ENCODE data around the gene NUDT14.

The NUDT14 gene

DNA sequence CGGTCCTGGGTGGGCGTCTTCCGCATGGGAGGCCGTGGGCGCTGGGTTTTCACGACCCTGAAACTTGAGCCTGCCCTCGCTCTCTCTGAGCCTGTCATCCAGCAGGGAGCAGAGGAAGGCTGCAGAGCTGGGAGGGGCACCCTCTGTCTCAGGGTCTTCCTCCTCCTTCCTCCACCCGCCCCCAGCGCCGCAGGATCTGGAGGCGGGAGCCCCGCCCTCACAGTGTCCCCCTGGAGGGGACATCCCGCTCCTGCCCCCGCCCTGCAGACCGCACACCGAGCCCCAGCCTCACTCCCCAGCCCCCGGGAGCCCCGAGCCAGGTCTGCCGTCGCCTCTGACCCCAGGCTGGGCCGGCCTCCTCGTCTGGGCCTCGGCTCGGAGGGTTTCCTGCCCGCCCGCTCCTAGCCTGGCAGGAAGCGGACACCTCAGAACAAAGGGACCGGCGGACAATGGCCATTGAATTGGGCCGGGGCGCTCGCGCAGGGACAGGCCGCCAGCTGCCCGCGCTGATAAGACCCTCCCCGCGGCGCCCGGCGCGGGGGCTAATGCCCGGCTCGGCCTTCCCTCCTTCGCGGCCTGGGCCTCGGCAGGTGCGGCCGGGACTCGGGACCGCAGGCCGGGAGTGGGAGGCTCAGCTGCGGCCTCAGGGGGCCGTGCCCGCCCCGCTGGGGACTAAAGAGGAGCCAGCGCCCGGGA lies 15.3 kb upstream of the NUDT14 start:
- DNase-seq: no peak

DNA sequence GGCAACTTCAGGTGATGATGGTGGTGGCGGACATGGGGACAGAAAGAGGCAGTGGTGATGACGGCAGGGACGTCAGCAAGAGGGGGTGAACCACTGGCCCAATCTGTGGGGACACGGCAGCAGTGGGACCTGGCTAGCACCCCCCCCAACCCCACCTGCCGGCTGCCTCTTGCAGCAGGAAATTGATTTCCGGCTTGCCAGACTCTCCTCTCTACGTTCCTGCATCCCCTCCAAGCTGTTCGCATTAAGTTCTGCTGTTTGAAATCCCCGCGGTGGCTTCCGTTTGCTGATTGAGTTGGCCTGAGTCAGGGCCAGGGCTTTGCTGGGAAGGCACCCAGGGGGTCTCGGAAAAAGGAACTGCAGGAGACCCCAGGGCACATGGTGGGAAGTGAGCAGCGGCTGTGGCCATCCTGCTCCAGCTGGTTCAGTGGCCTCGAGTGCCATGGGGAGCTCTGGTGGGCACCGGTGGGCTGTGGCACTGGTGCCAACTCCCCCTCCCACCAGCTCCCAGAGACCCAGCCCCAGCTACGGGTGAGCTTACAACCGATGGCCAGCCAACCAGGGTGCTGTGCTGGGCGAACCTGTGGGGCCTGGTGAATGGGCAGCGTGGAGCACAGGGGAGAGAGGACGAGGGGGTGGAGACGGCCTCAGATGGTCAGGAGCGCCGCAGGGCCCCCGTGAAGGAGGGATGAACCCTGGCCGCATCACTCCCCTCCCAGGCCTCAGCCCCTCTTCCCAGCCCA lies 14.6 kb upstream of the NUDT14 start:
- DNase-seq: no peak

DNA sequence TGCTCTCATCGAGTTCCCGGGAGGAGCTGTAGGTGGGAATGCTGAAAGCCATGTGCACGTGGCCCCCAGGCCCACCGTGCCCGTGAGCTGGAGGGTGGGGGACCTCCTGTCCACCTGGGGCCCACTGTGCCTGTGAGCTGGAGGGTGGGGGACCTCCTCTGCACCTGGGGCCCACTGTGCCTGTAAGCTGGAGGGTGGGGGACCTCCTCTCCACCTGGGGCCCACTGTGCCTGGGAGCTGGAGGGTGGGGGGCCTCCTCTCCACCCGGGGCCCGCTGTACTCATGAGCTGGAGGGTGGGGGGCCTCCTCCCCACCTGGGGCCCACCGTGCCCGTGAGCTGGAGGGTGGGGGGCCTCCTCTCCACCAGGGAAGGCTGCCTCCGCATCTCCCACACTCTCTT lies 13.9 kb upstream of the NUDT14 start:
- no peak for DNase-seq

DNA sequence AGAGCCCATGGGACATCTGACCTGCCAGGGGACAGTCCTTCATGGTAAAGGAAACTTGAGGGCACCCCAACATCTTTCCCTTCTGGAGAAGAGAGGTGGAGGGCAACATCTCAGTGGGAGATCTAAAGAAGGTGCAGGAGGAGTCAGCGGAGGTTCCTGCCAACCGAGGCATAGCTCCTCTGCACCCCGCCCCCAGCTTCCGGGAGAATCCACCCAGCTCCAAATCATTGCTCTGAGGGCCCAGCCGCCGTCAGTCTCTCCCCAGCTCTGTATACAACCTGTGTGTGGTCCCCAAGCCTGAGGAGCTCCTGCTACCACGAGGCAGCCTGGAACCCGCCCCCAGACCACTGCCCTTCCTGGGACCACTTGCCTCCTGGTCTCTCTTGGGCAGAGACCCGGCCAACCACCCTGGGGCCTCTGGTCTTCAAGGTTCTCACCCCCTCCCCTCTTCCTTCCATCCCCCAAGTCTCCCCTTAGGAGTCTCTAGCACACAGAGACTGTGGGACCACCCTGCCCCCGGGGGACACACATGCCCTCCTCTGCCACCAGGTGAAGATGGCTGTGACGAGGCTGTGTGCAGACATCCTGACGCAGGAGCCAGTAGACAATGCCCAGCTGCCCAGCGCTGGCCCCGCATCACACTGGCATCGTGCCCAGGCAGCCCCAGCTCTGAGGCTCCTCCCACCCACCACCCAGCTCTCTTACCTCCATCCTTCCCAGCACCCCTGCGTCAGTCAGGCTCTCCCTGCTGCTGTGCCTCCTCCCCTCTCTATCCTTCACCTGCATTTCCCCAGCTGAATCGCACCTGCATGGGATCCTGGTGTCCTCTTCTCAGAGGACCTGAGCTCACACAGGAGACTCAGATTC lies 13.0 kb upstream of the NUDT14 start:
- DNase-seq: no peak

DNA sequence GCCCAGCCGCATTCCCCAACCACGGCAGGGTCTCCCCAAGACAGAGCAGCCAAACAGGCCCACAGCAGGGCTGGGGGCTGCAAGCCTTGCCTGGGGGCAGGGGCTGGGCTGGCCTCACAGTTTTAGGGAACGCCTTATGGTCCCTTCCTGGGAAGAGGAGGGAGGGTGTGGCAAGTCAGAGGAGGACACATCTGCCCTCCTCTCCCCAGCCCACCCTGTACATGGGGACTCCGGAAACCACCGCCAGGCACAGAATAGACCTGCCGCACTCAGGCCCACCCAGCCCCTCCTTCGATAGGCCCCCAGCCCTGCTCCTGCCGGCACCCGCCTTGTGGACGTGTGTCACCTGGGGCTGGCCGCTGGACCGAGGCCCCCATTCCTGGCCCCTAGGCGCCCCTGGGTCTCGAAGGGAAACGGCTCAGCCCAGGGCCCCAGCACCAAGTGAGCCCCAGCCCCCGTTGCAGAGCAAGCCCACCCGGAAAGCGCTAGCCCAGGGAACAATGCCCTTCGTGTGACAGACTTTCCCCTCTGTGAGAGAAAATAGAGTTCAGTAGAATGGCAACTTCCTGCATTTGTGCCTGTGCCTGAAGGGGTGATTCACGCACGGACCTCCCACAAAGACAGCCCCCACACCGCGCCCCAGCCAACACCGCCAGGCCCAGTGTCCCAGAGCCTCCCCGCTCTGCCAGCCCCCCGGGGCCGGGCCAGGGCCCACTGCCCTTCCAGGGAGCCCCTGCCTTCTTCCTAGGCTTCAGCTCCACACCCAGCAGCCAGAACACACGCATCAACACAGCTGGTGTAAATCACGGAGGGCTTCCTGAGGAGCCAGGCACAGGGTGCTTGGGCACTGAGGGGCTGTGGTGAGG lies 12.0 kb upstream of the NUDT14 start:
- DNase-seq: no peak

DNA sequence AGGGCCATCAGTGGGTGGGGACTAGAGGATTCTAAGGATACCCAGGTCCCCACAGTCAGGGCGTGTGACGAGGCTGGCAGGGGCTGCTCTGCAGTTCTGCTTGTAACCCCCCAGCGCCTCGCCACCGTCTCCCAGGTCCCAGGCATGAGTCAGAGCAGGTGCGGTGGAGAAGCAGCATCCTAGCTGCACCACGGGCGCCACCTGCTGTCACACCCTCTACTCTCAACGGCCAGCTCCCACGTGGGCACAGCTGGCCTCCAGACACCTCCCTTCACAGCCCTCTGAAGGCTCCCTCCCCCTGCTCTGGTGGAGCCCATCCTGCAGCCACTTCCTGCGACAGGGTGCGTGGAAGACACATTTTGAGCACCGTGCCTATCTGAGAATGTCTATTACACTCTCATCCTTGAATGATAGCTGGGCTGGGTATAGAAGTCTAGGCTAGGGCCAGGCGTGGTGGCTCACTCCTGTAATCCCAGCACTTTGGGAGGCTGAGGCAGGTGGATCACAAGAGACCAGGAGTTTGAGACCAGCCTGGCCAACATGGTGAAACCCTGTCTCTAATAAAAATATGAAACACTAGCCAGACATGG lies 6.9 kb upstream of the NUDT14 start:
- DNase-seq: no peak

DNA sequence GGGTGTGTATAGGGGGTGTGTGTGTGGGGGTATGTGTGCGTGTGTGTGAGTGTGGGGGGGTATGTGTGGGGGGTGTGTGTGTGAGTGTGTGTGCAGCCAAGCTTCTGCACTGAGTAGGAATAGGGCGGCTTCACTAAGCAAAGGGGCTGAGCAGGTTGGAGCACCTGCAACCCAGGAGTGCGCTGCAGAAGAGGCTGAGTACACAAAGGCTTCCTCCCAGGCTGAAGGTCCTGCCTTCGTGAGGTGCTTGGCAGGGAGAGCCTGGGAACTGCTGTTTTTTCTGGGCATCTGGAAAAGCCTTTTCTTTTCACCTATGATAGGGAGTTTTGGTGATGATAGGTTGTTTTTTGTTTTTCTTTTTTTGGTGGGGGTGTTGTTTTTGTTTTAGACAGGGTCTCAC lies 6.0 kb upstream of the NUDT14 start:
- no peak for DNase-seq

DNA sequence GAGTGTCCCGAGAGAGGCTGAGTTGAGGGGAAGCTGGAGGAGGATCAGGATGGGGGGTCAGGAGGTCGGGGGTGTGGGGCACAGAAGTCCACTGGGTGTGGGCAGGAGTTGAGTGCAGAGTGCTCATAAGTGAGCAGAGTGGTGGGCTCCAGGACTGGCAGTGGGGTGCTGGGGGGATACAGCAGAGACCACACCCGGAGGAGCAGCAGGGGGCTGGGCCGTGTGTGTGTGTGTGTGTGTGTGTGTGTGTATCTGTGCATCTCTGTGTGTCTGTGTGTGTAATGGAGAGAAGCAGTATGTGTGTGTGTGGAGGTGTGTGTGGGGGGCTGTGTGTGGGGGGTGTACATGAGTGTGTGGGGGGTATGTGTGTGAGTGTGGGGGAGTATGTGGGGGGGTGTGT lies 4.9 kb upstream of the NUDT14 start:
- no peak for DNase-seq

DNA sequence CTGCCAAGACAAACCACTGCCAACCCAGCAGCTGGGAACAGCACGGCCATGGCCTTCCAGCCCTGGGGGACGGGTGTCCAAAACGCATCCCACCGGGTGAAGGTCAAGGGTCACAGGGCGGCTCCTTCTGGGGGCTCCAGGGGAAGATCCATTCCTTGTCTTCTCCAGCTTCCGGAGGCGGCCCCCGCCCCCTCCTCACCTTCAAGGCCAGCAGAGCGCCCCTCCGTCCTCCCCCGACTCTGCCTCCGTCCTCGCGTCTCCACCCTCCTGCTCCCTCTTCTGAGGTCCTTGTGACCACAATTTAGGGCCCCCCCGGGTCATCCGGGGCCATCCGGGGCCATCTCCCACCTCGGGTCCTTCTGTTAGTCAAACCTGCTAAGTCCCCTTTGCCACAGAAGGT lies 3.9 kb upstream of the NUDT14 start:
- DNase-seq: no peak

DNA sequence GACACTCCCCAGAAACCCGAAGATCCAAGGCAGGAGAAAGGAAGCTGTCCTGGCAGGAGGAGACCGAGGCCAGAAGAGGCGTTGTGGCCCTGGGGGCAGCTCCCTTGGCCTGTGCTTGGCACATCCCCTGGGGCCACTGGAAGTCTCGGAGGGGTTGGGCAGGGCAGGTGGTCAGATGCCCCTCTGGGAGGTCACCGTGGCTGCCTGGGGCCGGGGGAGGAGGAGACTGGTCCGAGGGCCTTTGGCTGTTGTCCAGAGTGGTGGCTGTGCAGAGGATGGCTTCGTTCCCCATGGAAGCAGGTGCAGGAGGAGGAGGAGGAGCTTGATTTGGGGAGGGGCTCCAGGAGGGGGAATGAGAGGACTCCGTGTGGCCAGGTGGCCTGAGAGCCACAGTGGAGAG lies 3.3 kb upstream of the NUDT14 start:
- DNase-seq: no peak

DNA sequence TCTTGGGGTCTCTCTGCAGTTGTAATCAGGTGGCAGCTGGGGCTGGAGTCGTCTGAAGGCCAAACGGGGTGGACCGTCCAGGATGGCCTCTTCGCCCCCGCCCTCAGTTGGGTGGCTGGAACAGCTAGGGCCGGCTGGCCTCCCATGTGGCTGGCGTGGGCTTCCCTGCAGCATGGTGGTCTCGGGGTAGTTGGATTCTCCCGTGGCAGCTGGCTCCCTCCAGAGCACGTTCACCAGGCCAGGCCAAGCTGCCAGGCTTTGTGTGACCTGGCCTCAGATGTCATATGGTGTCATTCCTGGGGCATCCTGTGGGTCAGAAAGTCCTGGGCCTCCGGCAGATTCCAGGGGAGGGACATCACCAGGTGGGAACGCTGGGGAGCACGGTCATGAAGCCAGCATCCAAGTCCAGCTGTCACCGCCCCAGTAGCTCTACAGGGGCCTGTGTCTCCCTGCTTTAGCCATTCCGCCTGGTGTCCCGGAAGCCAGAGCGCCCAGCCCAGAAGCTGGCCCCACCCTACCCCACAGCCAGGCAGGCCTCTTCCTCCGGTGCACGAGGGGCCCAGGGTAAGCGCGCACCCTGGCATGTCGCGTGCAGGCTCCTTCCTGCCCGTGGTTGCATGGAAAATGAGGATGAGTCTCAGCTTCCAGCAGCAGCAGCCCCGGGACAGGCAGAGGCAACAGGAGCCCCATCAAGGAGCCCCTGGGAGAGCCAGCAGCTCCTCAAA lies 1.3 kb upstream of the NUDT14 start:
- DNase-seq: no peak

DNA sequence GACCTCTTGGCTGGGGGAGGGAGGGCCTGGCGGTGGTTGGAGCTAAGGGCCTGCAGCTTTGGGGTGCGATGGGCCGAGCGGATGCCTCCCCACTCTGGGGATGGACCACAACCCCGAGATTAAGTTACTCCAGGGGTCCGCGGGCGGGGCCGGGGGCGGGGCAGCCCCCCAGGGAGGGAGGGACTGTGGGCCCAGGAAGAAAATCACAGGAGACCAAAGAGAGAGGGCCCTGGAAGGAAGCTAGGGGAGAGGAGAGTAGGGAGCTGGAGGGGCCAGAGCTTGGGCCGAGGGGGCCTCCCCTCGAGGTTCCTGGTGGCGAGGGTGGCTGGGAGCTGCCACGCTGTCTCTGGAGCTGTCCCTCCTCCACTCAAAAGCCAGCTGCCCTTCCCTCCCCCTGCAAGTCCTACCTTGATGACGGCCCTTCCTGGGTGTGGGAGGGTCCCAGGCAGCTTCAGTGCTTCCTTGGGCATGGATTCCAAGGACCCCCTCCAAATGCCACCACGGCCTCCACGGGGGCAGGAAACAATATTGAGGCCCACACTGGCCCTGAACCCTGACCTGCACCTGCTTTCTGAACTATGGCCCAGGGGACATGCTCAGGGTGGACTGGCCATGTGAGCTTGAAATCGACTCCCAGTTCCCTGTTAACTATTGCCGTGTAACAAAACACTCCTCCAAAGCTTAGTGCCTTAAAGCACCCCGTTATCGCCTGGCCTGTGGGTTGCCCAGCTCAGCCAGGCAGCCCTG lies 610 bp upstream of the NUDT14 start:
- no peak for DNase-seq

DNA sequence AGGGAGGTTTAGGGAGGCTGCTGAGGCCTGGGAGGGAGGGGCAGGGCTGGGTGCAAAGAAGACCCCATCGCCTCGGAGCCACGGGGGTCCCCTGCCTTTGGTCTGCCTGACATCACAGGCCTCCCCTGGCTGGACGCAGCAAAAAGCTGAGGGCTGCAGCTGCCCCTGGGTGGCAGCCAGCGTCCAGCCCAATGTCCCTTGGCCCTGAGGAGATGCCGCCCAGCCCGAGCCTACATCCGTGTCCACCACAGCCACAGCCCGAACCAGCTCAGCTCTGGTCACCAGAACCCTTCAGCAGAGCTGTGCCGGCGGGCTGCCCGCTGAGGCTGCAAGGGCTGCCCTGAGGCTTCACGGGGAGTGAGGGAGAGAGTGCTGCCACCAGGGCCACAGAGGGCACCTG lies 1.9 kb downstream of the NUDT14 start:
- no peak for DNase-seq

DNA sequence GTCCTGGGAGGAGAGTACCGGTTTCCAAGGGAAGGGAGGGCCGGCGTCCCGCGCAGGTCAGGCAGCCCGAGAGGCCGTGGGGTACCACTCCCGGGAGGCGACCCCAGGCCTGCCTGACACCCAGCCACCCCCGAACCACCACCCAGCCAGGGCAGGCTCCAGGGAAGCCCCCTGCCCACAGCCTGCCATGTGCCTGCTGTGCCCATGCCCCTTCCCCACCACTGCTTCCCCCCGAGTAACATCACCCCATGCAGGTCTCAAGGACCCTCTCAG lies 2.3 kb downstream of the NUDT14 start:
- DNase-seq: no peak

DNA sequence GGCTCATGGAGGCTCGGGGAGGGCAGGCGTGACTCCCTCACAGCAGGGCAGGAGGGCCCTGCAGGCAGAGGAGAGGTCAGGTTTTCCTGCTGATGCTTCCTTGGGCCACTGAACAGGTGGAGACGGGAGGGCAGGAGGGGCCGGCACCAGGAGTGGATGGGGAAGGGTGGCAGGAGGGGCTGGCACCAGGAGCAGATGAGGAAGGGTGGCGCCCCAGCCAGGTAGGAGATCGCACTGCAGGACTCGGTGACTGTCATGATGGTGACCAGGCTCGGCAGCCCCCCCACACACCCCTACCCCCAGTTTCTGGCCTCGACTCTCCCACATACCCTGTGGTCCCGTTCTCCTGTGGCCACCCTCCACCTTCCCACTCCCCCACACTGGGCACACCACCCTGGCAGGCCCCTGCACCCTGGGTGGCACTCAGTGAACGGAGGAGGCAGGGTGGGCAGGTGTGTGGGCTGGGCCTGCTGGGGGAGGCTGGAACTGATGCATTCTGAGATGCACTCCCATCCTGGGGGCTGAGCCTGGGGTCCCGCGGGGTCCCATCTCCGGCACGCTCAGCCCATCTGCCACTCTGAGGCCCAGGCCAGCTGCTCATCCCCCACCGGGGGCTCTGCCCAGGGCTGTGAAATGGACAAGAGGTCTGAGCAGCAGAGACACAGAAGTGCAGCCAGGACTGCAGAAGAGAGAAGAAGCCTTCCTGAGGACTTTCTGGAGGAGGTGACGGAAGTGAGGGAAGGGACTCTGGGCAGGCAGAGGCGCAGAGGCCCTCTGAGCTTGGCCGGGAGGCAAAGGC lies 2.8 kb downstream of the NUDT14 start:
- no peak for DNase-seq

DNA sequence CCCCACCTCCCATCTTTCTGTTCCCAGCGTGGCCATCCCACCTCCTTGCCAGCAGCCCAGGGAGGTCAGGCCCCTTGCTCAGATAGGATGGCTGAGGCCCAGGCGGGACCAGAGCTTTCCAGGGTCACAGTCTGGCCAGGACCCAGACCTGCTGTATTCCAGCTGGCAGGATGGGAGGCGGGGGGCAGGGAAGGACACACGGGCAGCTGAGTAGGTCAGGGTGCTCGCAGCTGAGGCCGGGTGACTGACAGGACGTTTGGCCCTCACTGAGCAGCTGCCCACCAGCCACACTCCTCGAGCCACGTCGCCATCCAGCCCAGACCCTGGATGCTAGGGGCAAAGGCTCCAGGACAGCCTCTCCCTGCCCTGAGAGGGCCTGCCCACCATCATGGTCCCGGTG lies 4.0 kb downstream of the NUDT14 start:
- DNase-seq: no peak

DNA sequence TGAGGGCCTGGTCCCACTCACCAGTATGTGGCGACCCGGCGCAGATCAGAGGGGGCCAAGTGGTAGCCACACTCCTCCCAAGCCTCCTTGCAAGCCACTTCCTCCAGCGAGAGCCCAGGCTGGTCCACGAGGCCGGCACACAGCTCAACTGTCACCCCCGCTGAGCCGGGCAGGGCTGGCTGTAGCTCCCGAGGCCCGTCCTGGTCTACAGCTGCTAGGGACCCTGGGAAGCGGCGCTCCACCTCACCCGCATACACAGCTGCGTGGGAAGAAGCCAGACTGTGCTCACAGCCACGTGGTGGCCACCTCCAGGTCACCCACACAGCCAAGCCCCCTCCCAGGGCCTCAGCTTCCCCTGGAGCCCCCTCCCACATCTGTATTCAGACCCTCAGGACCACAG lies 4.6 kb downstream of the NUDT14 start:
- no peak for DNase-seq

DNA sequence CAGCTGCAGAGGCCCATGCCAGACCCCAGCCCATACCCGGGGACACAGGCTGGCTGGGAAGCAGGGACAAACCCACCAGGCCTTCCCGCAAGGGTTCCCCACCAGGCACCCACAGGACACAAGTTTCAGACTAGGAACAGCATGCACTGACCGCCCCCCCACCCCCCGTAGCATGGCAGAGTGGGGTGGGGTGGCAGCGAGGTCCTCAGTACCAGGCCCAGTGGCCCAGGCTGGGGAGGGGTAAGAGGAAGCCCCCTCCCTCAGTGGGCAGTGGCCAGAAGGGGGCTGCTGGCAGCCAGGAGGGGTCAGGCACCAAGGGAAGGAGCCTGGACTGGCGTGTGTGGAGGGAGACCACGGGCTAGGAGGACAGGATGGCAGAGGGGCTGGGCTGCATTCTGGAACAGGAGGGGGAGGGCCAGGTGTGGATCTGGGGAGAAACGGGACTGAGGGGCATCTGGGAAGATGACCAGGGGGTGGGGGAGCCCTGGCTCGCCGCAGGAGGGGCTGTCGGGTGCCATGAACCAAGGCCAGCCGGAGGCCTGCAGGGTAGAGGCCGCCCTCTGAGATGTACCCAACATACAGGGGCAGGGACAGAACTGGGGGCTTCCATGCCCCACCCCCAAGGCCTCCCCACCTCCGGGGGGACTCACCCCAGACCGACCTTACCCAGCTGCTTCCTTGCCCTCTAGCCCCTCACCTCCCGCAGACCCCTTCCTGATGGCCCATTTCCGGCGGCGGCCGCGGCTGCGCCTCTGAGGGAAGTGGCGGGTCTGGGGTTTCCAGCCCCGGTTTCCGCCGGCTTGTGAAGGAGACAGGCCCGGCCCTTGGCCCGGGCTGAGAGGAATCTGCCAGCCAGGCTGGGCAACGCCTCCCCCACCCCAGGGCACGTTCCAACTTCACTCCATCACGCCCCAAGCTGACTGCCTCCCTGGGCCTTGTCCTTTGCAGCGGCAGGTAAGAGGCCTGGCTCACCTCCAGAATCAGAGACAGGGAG lies 6.9 kb downstream of the NUDT14 start:
- no peak for DNase-seq

DNA sequence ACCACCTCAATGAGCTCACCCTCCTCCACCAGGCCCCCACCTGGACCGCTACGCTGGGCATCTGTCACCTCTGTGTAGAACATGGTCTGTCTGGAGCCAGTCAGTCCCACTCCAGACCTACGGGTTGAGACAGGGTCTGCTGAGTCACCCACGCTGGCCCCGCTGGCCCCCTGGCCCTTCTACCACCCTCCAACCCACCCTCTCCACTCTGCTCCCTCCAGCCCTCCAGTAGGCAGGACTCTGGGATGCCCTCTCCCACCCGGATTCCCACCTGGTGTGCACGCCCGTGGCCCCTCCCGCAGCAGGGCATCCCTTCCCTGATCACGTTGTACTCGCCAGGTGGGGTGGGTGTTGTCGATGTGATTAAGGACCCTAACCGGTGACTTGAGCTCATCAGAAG lies 8.0 kb downstream of the NUDT14 start:
- no peak for DNase-seq
